Measurements from ENCODE around the gene UHRF2.

The UHRF2 gene

DNA sequence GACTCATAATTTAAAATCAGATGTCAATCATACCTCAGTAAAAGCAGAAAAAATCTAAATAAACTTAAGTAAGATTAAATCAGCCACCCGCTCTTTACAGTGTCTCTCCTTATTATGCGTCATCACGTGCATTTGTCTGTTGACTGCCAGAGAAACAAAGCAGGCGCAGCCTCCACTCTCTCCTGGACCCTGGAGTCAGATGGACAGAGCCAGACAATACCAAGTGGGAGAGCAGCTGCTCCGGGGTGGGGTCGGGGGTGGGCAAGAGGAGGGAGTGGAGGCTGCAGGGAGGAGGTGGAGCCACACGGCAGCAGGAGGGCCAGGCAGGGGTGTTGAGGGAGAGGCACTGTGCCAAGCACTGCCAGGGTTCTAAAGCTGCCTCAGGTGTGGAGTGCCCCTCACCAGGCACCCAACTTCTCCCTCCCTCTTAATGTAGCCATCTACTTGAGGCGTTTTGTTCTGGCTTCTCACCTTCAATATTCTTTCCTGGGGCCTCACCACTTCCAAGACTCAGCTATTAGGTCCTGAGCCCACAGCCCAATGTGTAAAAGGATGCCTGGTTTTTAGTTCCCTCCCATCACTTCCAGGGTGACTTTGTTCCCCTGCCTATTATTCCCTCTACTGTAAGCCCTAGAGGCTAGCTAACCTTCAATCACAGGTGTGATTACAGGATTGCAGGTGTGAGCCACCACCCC is 136.3 kb downstream of the UHRF2 start:
- Histone ChIP-seq H4K20me1 (ENCODE audit: insufficient read depth, low read length) (no peaks in the 10 kb centered on the region), H3K4me3 (ENCODE audit: low read length) (no peak overlapping the region), H3K27me3 (ENCODE audit: low read depth, low read length) (no peaks in the 10 kb centered on the region), H3K27ac (ENCODE audit: low read length) (no peak overlapping the region), H3K9me3 (ENCODE audit: insufficient read depth, low read length) (no peaks in the 10 kb centered on the region), H3K79me2 (ENCODE audit: low read length) (no peaks in the 10 kb centered on the region), H3K4me2 (ENCODE audit: low read length) (no peak overlapping the region), H2AFZ (ENCODE audit: low read depth, low read length) (no peak overlapping the region), H3K36me3 (replicated peaks; ENCODE audit: low read depth, low read length) (no peaks in the 10 kb centered on the region), H3K9ac (ENCODE audit: low read length) (no peak overlapping the region), H3K4me1 (ENCODE audit: low read length) (no peaks in the 10 kb centered on the region)
- TF ChIP-seq, protein P1, sequence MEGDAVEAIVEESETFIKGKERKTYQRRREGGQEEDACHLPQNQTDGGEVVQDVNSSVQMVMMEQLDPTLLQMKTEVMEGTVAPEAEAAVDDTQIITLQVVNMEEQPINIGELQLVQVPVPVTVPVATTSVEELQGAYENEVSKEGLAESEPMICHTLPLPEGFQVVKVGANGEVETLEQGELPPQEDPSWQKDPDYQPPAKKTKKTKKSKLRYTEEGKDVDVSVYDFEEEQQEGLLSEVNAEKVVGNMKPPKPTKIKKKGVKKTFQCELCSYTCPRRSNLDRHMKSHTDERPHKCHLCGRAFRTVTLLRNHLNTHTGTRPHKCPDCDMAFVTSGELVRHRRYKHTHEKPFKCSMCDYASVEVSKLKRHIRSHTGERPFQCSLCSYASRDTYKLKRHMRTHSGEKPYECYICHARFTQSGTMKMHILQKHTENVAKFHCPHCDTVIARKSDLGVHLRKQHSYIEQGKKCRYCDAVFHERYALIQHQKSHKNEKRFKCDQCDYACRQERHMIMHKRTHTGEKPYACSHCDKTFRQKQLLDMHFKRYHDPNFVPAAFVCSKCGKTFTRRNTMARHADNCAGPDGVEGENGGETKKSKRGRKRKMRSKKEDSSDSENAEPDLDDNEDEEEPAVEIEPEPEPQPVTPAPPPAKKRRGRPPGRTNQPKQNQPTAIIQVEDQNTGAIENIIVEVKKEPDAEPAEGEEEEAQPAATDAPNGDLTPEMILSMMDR (IDR thresholded peaks at IDR 0.05; ENCODE audit: low read depth, low read length), result no peak
- no peak for TF ChIP-seq EZH2phosphoT487 (IDR thresholded peaks at IDR 0.05; ENCODE audit: low read depth)

DNA sequence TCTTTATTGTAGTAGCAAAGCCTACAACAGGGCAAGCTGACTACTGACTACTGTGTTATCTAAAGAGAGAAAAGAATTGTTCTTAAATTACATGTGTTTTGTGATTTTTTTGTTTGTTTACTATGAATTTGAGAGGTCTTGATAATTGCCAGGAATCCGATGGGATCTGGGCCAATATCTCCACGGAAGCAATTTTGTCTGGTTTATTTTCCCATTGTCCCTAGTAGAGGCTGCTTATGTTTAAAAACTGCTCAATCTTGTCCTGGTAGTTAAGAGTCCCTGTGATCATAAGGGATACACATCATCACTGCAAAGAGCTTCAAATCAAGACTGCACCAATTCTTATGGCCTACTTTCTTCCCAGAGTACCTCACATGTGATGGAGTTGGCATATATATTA is 138.1 kb downstream of the UHRF2 start:
- H3K9ac ChIP-seq (ENCODE audit: low read length), result no peak overlapping the region
- no peak overlapping the region for H3K27ac ChIP-seq (ENCODE audit: low read length)

DNA sequence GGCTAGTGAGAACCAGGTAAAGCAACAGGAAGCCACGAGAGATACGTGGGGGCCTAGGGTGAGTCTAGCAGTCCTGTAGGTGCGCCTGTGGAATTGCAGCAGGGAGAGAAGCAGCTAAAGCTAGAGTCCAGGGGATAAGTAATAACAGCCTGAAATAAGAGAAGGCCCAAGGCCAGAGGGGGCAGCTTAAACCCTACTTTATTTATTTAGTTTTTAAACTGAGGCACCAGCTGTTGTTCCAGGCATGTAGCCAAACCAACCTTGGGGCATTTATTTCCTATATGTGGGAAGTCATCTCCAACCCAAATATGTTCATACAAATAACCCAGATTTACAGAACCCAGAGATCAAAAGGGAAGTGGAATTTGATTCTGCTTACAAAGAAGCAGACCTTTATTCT is 139.0 kb downstream of the UHRF2 start:
- H3K4me1 ChIP-seq (ENCODE audit: low read length), result no peaks in the 10 kb centered on the region
- H3K79me2 ChIP-seq (ENCODE audit: low read length), result no peaks in the 10 kb centered on the region
- no peak overlapping the region for H3K9ac ChIP-seq (ENCODE audit: low read length)
- no peaks in the 10 kb centered on the region for H4K20me1 ChIP-seq (ENCODE audit: insufficient read depth, low read length)
- H3K9me3 ChIP-seq (ENCODE audit: insufficient read depth, low read length), result no peaks in the 10 kb centered on the region
- no peak overlapping the region for H3K27ac ChIP-seq (ENCODE audit: low read length)
- H3K36me3 ChIP-seq (replicated peaks; ENCODE audit: low read depth, low read length), result no peaks in the 10 kb centered on the region
- H3K4me2 ChIP-seq (ENCODE audit: low read length), result no peak overlapping the region
- H3K4me3 ChIP-seq (ENCODE audit: low read length), result no peak overlapping the region
- no peaks in the 10 kb centered on the region for H3K27me3 ChIP-seq (ENCODE audit: low read depth, low read length)
- H2AFZ ChIP-seq (ENCODE audit: low read depth, low read length), result no peak overlapping the region
- TF ChIP-seq EZH2phosphoT487 (IDR thresholded peaks at IDR 0.05; ENCODE audit: low read depth), result no peak
- TF ChIP-seq, protein P1 (IDR thresholded peaks at IDR 0.05; ENCODE audit: low read depth, low read length), result no peak

More for the DNA sequence above, 138.1 kb downstream of the UHRF2 start:
- H3K79me2 ChIP-seq (ENCODE audit: low read length), result no peaks in the 10 kb centered on the region
- no peaks in the 10 kb centered on the region for H4K20me1 ChIP-seq (ENCODE audit: insufficient read depth, low read length)
- no peaks in the 10 kb centered on the region for H3K9me3 ChIP-seq (ENCODE audit: insufficient read depth, low read length)
- TF ChIP-seq, protein P1 (IDR thresholded peaks at IDR 0.05; ENCODE audit: low read depth, low read length), result no peak
- TF ChIP-seq EZH2phosphoT487 (IDR thresholded peaks at IDR 0.05; ENCODE audit: low read depth), result no peak
- no peaks in the 10 kb centered on the region for H3K27me3 ChIP-seq (ENCODE audit: low read depth, low read length)
- no peaks in the 10 kb centered on the region for H3K4me1 ChIP-seq (ENCODE audit: low read length)
- H3K4me3 ChIP-seq (ENCODE audit: low read length), result no peak overlapping the region
- H3K36me3 ChIP-seq (replicated peaks; ENCODE audit: low read depth, low read length), result no peaks in the 10 kb centered on the region
- H3K4me2 ChIP-seq (ENCODE audit: low read length), result no peak overlapping the region
- H2AFZ ChIP-seq (ENCODE audit: low read depth, low read length), result no peak overlapping the region

DNA sequence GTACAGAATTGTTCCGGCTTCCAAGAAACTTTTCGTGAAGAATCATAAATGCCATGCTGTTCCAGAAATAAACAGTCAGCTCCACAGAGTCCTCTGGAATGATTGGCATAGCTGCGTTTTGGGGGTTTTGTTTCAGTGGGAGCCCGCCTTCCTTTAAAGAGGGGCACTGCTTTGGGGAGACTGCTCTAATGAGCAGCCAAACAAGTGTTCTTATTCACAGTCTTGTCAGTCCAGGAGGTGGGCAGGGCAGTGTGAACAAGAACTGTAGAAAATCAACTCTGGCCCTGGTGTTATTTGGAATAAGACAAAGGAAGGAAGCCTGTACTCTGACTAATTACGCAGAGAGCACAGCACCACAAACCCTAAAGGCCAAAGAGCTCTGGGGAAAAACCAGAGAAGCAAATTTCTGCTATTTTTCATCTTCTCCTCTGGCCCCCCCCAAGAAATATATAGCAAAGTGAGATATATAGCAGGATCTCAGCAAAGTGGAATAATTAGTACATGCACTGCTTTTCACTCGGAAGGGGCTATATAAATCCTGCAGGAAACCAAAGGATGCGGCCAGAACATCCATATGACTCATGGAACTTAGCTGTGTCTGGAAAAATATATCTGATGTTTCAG is 139.6 kb downstream of the UHRF2 start:
- H3K4me1 ChIP-seq (ENCODE audit: low read length), result no peaks in the 10 kb centered on the region
- H3K4me3 ChIP-seq (ENCODE audit: low read length), result no peak overlapping the region
- H3K9me3 ChIP-seq (ENCODE audit: insufficient read depth, low read length), result no peaks in the 10 kb centered on the region
- H3K79me2 ChIP-seq (ENCODE audit: low read length), result no peaks in the 10 kb centered on the region
- no peak overlapping the region for H3K27ac ChIP-seq (ENCODE audit: low read length)
- no peaks in the 10 kb centered on the region for H3K36me3 ChIP-seq (replicated peaks; ENCODE audit: low read depth, low read length)
- H3K4me2 ChIP-seq (ENCODE audit: low read length), result no peak overlapping the region
- no peak for TF ChIP-seq EZH2phosphoT487 (IDR thresholded peaks at IDR 0.05; ENCODE audit: low read depth)
- TF ChIP-seq, protein P1 (IDR thresholded peaks at IDR 0.05; ENCODE audit: low read depth, low read length), result no peak
- no peak overlapping the region for H3K9ac ChIP-seq (ENCODE audit: low read length)
- H2AFZ ChIP-seq (ENCODE audit: low read depth, low read length), result no peak overlapping the region
- H4K20me1 ChIP-seq (ENCODE audit: insufficient read depth, low read length), result no peaks in the 10 kb centered on the region
- H3K27me3 ChIP-seq (ENCODE audit: low read depth, low read length), result no peaks in the 10 kb centered on the region
